ENCODE data around the gene PEMT. TPM values are rescaled to one million over a fixed set of nuclear protein-coding genes. Genes with fewer than 3 reads are reported as not detected.

PEMT gene
- total RNA-seq, 1 experiment from 2014 or later, result 69.8 TPM

GRCh38 chr17:17598003-17598402 lies 6.5 kb upstream of the PEMT start:
- Histone ChIP-seq H3K79me2 (ENCODE audit: low read length) (peaks cover 4% of the 10 kb centered on the region), H3K27me3 (ENCODE audit: low read length) (no peaks in the 10 kb centered on the region), H3K36me3 (ENCODE audit: insufficient read depth, low read length) (no peaks in the 10 kb centered on the region), H4K20me1 (ENCODE audit: insufficient read depth, low read depth, low read length) (no peaks in the 10 kb centered on the region), H2AFZ (ENCODE audit: low read length) (no peak overlapping the region), H3K27ac (ENCODE audit: low read length) (no peak overlapping the region), H3K4me1 (ENCODE audit: low read length) (peaks cover 6% of the 10 kb centered on the region), H3K4me3 (ENCODE audit: low read length) (no peak overlapping the region), H3K9ac (ENCODE audit: low read length) (no peak overlapping the region), H3K4me2 (ENCODE audit: low read depth, low read length, poor library complexity, severe bottlenecking) (no peak overlapping the region), H3K9me2 (replicated peaks; ENCODE audit: insufficient read depth, low read length) (no peaks in the 10 kb centered on the region), H3K9me3 (ENCODE audit: low read length) (no peaks in the 10 kb centered on the region)
- DNase-seq, result no peak

- no peak overlapping the region for H3K4me2 ChIP-seq (ENCODE audit: low read depth, low read length, poor library complexity, severe bottlenecking)
- no peak overlapping the region for H3K27ac ChIP-seq (ENCODE audit: low read length)
- no peak overlapping the region for H3K9ac ChIP-seq (ENCODE audit: low read length)
- peaks cover 9% of the 10 kb centered on the region for H3K4me1 ChIP-seq (ENCODE audit: low read length)
- H4K20me1 ChIP-seq (ENCODE audit: insufficient read depth, low read depth, low read length), result no peaks in the 10 kb centered on the region
- H3K36me3 ChIP-seq (ENCODE audit: insufficient read depth, low read length), result no peaks in the 10 kb centered on the region
- H3K4me3 ChIP-seq (ENCODE audit: low read length), result no peak overlapping the region
- no peak overlapping the region for H2AFZ ChIP-seq (ENCODE audit: low read length)
- H3K27me3 ChIP-seq (ENCODE audit: low read length), result no peaks in the 10 kb centered on the region
- no peaks in the 10 kb centered on the region for H3K9me3 ChIP-seq (ENCODE audit: low read length)
- no peak for DNase-seq
- peaks cover 19% of the 10 kb centered on the region for H3K79me2 ChIP-seq (ENCODE audit: low read length)
- no peaks in the 10 kb centered on the region for H3K9me2 ChIP-seq (replicated peaks; ENCODE audit: insufficient read depth, low read length)
Measured at GRCh38 chr17:17595755-17596154, 4.2 kb upstream of the PEMT start.

- DNase-seq, result no peak
- Histone ChIP-seq H4K20me1 (ENCODE audit: insufficient read depth, low read depth, low read length) (no peaks in the 10 kb centered on the region), H2AFZ (ENCODE audit: low read length) (no peak overlapping the region), H3K4me1 (ENCODE audit: low read length) (peaks cover 22% of the 10 kb centered on the region), H3K36me3 (ENCODE audit: insufficient read depth, low read length) (no peaks in the 10 kb centered on the region), H3K27ac (ENCODE audit: low read length) (no peak overlapping the region), H3K4me2 (ENCODE audit: low read depth, low read length, poor library complexity, severe bottlenecking) (peak overlapping the region; percentile 94), H3K9ac (ENCODE audit: low read length) (peak overlapping the region; percentile 90), H3K79me2 (ENCODE audit: low read length) (peaks cover 42% of the 10 kb centered on the region), H3K9me3 (ENCODE audit: low read length) (no peaks in the 10 kb centered on the region), H3K9me2 (replicated peaks; ENCODE audit: insufficient read depth, low read length) (no peaks in the 10 kb centered on the region), H3K4me3 (ENCODE audit: low read length) (peak overlapping the region; percentile 89), H3K27me3 (ENCODE audit: low read length) (no peaks in the 10 kb centered on the region)
Measured at GRCh38 chr17:17593222-17593620, 1.7 kb upstream of the PEMT start.

- Histone ChIP-seq H2AFZ (ENCODE audit: low read length) (no peak overlapping the region; the same call in 1 of the 2 replicates), H3K9me3 (ENCODE audit: low read length) (no peaks in the 10 kb centered on the region), H3K4me3 (ENCODE audit: low read length) (peak overlapping the region; percentile 89), H3K27ac (ENCODE audit: low read length) (0 out of 2 replicates have a peak overlapping the region, but pooled peaks have one; percentile 11), H3K36me3 (ENCODE audit: insufficient read depth, low read length) (no peaks in the 10 kb centered on the region), H3K9me2 (replicated peaks; ENCODE audit: insufficient read depth, low read length) (no peaks in the 10 kb centered on the region), H3K4me1 (ENCODE audit: low read length) (peaks cover 22% of the 10 kb centered on the region), H3K27me3 (ENCODE audit: low read length) (no peaks in the 10 kb centered on the region), H4K20me1 (ENCODE audit: insufficient read depth, low read depth, low read length) (no peaks in the 10 kb centered on the region), H3K9ac (ENCODE audit: low read length) (peak overlapping the region; percentile 92), H3K4me2 (ENCODE audit: low read depth, low read length, poor library complexity, severe bottlenecking) (peak overlapping the region; percentile 94), H3K79me2 (ENCODE audit: low read length) (peaks cover 58% of the 10 kb centered on the region)
- no peak for DNase-seq
Measured at GRCh38 chr17:17590883-17591354, 589 bp downstream of the PEMT start.

GRCh38 chr17:17590141-17590751 lies 1.3 kb downstream of the PEMT start:
- DNase-seq, result peak; percentile 46
- Histone ChIP-seq H3K4me1 (ENCODE audit: low read length) (peaks cover 22% of the 10 kb centered on the region), H3K9ac (ENCODE audit: low read length) (peak overlapping the region; percentile 92), H3K9me3 (ENCODE audit: low read length) (no peaks in the 10 kb centered on the region), H3K4me3 (ENCODE audit: low read length) (peak overlapping the region; percentile 89), H3K27ac (ENCODE audit: low read length) (no peak overlapping the region), H3K27me3 (ENCODE audit: low read length) (no peaks in the 10 kb centered on the region), H3K79me2 (ENCODE audit: low read length) (peaks cover 58% of the 10 kb centered on the region), H4K20me1 (ENCODE audit: insufficient read depth, low read depth, low read length) (no peaks in the 10 kb centered on the region), H2AFZ (ENCODE audit: low read length) (no peak overlapping the region), H3K4me2 (ENCODE audit: low read depth, low read length, poor library complexity, severe bottlenecking) (peak overlapping the region; percentile 94), H3K9me2 (replicated peaks; ENCODE audit: insufficient read depth, low read length) (no peaks in the 10 kb centered on the region), H3K36me3 (ENCODE audit: insufficient read depth, low read length) (no peaks in the 10 kb centered on the region)

- Histone ChIP-seq H3K4me2 (ENCODE audit: low read depth, low read length, poor library complexity, severe bottlenecking) (no peak overlapping the region), H3K9ac (ENCODE audit: low read length) (no peak overlapping the region), H3K9me2 (replicated peaks; ENCODE audit: insufficient read depth, low read length) (no peaks in the 10 kb centered on the region), H4K20me1 (ENCODE audit: insufficient read depth, low read depth, low read length) (no peaks in the 10 kb centered on the region), H3K9me3 (ENCODE audit: low read length) (no peaks in the 10 kb centered on the region), H3K27me3 (ENCODE audit: low read length) (no peaks in the 10 kb centered on the region), H3K36me3 (ENCODE audit: insufficient read depth, low read length) (no peaks in the 10 kb centered on the region), H3K79me2 (ENCODE audit: low read length) (peaks cover 58% of the 10 kb centered on the region), H2AFZ (ENCODE audit: low read length) (no peak overlapping the region), H3K27ac (ENCODE audit: low read length) (no peak overlapping the region), H3K4me3 (ENCODE audit: low read length) (no peak overlapping the region), H3K4me1 (ENCODE audit: low read length) (peaks cover 15% of the 10 kb centered on the region)
- DNase-seq, result no peak
Measured at GRCh38 chr17:17587614-17588337, 3.7 kb downstream of the PEMT start.

- Histone ChIP-seq H2AFZ (ENCODE audit: low read length) (no peak overlapping the region), H3K9ac (ENCODE audit: low read length) (no peak overlapping the region), H4K20me1 (ENCODE audit: insufficient read depth, low read depth, low read length) (no peaks in the 10 kb centered on the region), H3K27me3 (ENCODE audit: low read length) (no peaks in the 10 kb centered on the region), H3K9me2 (replicated peaks; ENCODE audit: insufficient read depth, low read length) (no peaks in the 10 kb centered on the region), H3K79me2 (ENCODE audit: low read length) (peaks cover 15% of the 10 kb centered on the region), H3K4me2 (ENCODE audit: low read depth, low read length, poor library complexity, severe bottlenecking) (no peak overlapping the region), H3K27ac (ENCODE audit: low read length) (no peak overlapping the region), H3K4me1 (ENCODE audit: low read length) (no peaks in the 10 kb centered on the region), H3K4me3 (ENCODE audit: low read length) (no peak overlapping the region), H3K9me3 (ENCODE audit: low read length) (no peaks in the 10 kb centered on the region), H3K36me3 (ENCODE audit: insufficient read depth, low read length) (no peaks in the 10 kb centered on the region)
- DNase-seq, result no peak
Measured at GRCh38 chr17:17582372-17582771, 9.1 kb downstream of the PEMT start.

GRCh38 chr17:17581509-17581908 lies 10.0 kb downstream of the PEMT start:
- no peaks in the 10 kb centered on the region for H3K27me3 ChIP-seq (ENCODE audit: low read length)
- no peaks in the 10 kb centered on the region for H3K36me3 ChIP-seq (ENCODE audit: insufficient read depth, low read length)
- H3K79me2 ChIP-seq (ENCODE audit: low read length), result peaks cover 10% of the 10 kb centered on the region
- no peaks in the 10 kb centered on the region for H3K4me1 ChIP-seq (ENCODE audit: low read length)
- no peak overlapping the region for H2AFZ ChIP-seq (ENCODE audit: low read length)
- no peaks in the 10 kb centered on the region for H4K20me1 ChIP-seq (ENCODE audit: insufficient read depth, low read depth, low read length)
- no peak overlapping the region for H3K9ac ChIP-seq (ENCODE audit: low read length)
- no peak overlapping the region for H3K4me3 ChIP-seq (ENCODE audit: low read length)
- H3K27ac ChIP-seq (ENCODE audit: low read length), result no peak overlapping the region
- H3K9me3 ChIP-seq (ENCODE audit: low read length), result no peaks in the 10 kb centered on the region
- no peak overlapping the region for H3K4me2 ChIP-seq (ENCODE audit: low read depth, low read length, poor library complexity, severe bottlenecking)
- H3K9me2 ChIP-seq (replicated peaks; ENCODE audit: insufficient read depth, low read length), result no peaks in the 10 kb centered on the region
- DNase-seq, result no peak

Measured in Karpas-422 (cell line).